Fibroblast of the aortic adventitia (primary cell): Measurements from ENCODE around the gene KRTAP5-9. TPM values are rescaled to one million over a fixed set of nuclear protein-coding genes. Genes with fewer than 3 reads are reported as not detected.
"Not testable (repeated sequence)": the region's sequence is repeated elsewhere in the genome, so short reads cannot be mapped to it uniquely, and the experiment has no call there.

Source experiments
- DNase-seq: peaks from one replicate; pipeline ENCODE4 v3.0.0-alpha.2; 2010; ENCODE audit warnings: low read depth
- H3K4me3 ChIP-seq: 2 replicates; pipeline ENCODE4 v1.5.1; 2011; ENCODE audit warnings: low read depth, mild to moderate bottlenecking, control low read depth, low read length, moderate library complexity
- CTCF ChIP-seq: IDR thresholded peaks from 2 replicates; pipeline ENCODE4 v1.5.1; 2011; ENCODE audit warnings: mild to moderate bottlenecking, low read length, control low read depth, inconsistent platforms; ENCODE audit not compliant: insufficient read depth
- total RNA-seq: library from RNA; depleted of rRNA; stranded (reverse); fragments of >200 nt; gene quantifications from 2 replicates; pipeline ENCODE4 v1.2.3, GENCODE V29; 2012; ENCODE audit warnings: low replicate concordance

Gene KRTAP5-9
- total RNA-seq, 1 donor, result not detected

- no peak overlapping the region for H3K4me3 ChIP-seq
- TF ChIP-seq CTCF, result no peak
- no peak for DNase-seq
Observed at GRCh38 chr11:71574418-71574817, 26.2 kb downstream of the KRTAP5-9 start.

GRCh38 chr11:71575723-71576424 is 27.7 kb downstream of the KRTAP5-9 start:
- no peak overlapping the region for H3K4me3 ChIP-seq
- no peak for DNase-seq
- no peak for TF ChIP-seq CTCF

GRCh38 chr11:71576688-71577465 is 28.7 kb downstream of the KRTAP5-9 start:
- H3K4me3 ChIP-seq, DNase-seq: not testable (repeated sequence)

- DNase-seq, result no peak
- H3K4me3 ChIP-seq, result no peak overlapping the region
- TF ChIP-seq CTCF, result no peak
Observed at GRCh38 chr11:71577469-71578004, 29.3 kb downstream of the KRTAP5-9 start.

GRCh38 chr11:71579513-71579912 is 31.3 kb downstream of the KRTAP5-9 start:
- DNase-seq, H3K4me3 ChIP-seq: not testable (repeated sequence)

- DNase-seq, result peak; percentile 79
- TF ChIP-seq CTCF, result peak; percentile 89
- H3K4me3 ChIP-seq, result no peak overlapping the region
Observed at GRCh38 chr11:71580057-71581003, 32.1 kb downstream of the KRTAP5-9 start.

- TF ChIP-seq CTCF, result no peak
- no peak overlapping the region for H3K4me3 ChIP-seq
- no peak for DNase-seq
Observed at GRCh38 chr11:71581826-71582225, 33.6 kb downstream of the KRTAP5-9 start.
